ENCODE results near the gene DCAF17. TPM values are rescaled to one million over a fixed set of nuclear protein-coding genes. Genes with fewer than 3 reads are reported as not detected.
"Not testable (repeated sequence)": the region's sequence is repeated elsewhere in the genome, so short reads cannot be mapped to it uniquely, and the experiment has no call there.

DCAF17 gene
- total RNA-seq, 2 experiments from 2014 or later: 25.9 to 40.9 TPM

- TF ChIP-seq EZH2phosphoT487 (IDR thresholded peaks at IDR 0.05; ENCODE audit: borderline replicate concordance, low read depth, low read length) (no peak), CTCF (conservative IDR thresholded peaks at IDR 0.05; ENCODE audit: low read length) (no peak)
- H2AFZ ChIP-seq (ENCODE audit: low read length): no peak overlapping the region
- BruUV-seq (replicated peaks): no TSS peak
- no peaks in the 10 kb centered on the region for H3K36me3 ChIP-seq (ENCODE audit: insufficient read depth, low read length)
- no peak overlapping the region for H3K4me3 ChIP-seq (ENCODE audit: low read depth, low read length, poor library complexity, severe bottlenecking)
- no peak overlapping the region for H3K27ac ChIP-seq (ENCODE audit: low read depth, low read length, poor library complexity, severe bottlenecking)
- no peaks in the 10 kb centered on the region for H3K79me2 ChIP-seq (ENCODE audit: insufficient read depth, low read depth, low read length)
- POLR2A ChIA-PET: interaction anchor here (0.7 kb wide), 1 partner anchor 130 kb away, joined by 3 read pairs; no protein-coding TSS in a partner anchor
- intact Hi-C loops (cut with micrococcal nuclease; ENCODE audit: unreplicated experiment): loop anchor here (5.0 kb wide), 1 partner anchor 558 kb away; no protein-coding TSS in a partner anchor
- DNase-seq (ENCODE audit: low spot score): no peak
- CTCF ChIA-PET (ENCODE audit: unreplicated experiment): no interaction called here
- H4K20me1 ChIP-seq (ENCODE audit: insufficient read depth, low read length): no peaks in the 10 kb centered on the region
- no peaks in the 10 kb centered on the region for H3K9me2 ChIP-seq (ENCODE audit: insufficient read depth, low read length)
- no peak overlapping the region for H3K4me2 ChIP-seq (ENCODE audit: low read length)
- no peaks in the 10 kb centered on the region for H3K9me3 ChIP-seq (ENCODE audit: low read length)
- no peaks in the 10 kb centered on the region for H3K4me1 ChIP-seq (ENCODE audit: insufficient read depth, low read length, poor library complexity, severe bottlenecking)
Measured at GRCh38 chr2:171530378-171530777, 96.4 kb downstream of the DCAF17 start.

- H3K9me2 ChIP-seq (ENCODE audit: insufficient read depth, low read length); H3K9me3 ChIP-seq (ENCODE audit: low read length); H2AFZ ChIP-seq (ENCODE audit: low read length); H3K4me1 ChIP-seq (ENCODE audit: insufficient read depth, low read length, poor library complexity, severe bottlenecking); H3K4me2 ChIP-seq (ENCODE audit: low read length); DNase-seq (ENCODE audit: low spot score); H3K4me3 ChIP-seq (ENCODE audit: low read depth, low read length, poor library complexity, severe bottlenecking); CTCF ChIA-PET (ENCODE audit: unreplicated experiment); H3K36me3 ChIP-seq (ENCODE audit: insufficient read depth, low read length); BruUV-seq (replicated peaks); H3K27ac ChIP-seq (ENCODE audit: low read depth, low read length, poor library complexity, severe bottlenecking); H3K79me2 ChIP-seq (ENCODE audit: insufficient read depth, low read depth, low read length); H4K20me1 ChIP-seq (ENCODE audit: insufficient read depth, low read length): not testable (repeated sequence)
- intact Hi-C loops (cut with micrococcal nuclease; ENCODE audit: unreplicated experiment): loop anchor here (5.0 kb wide), 1 partner anchor 559 kb away; no protein-coding TSS in a partner anchor
- POLR2A ChIA-PET: interaction anchor here (0.7 kb wide), 3 partner anchors 90 to 524 kb away, joined by 3 to 6 read pairs (median 5); no protein-coding TSS in a partner anchor
Measured at GRCh38 chr2:171530859-171531258, 96.8 kb downstream of the DCAF17 start.

- H3K4me3 ChIP-seq (ENCODE audit: low read depth, low read length, poor library complexity, severe bottlenecking): no peak overlapping the region
- ChIA-PET POLR2A (interaction anchor here (0.7 to 0.8 kb wide), 3 partner anchors 25 to 525 kb away, joined by 3 to 6 read pairs (median 5); no protein-coding TSS in a partner anchor), CTCF (ENCODE audit: unreplicated experiment) (no interaction called here)
- BruUV-seq (replicated peaks): no TSS peak
- no peak for DNase-seq (ENCODE audit: low spot score)
- H3K4me1 ChIP-seq (ENCODE audit: insufficient read depth, low read length, poor library complexity, severe bottlenecking): no peaks in the 10 kb centered on the region
- TF ChIP-seq EZH2phosphoT487 (IDR thresholded peaks at IDR 0.05; ENCODE audit: borderline replicate concordance, low read depth, low read length) (no peak), CTCF (conservative IDR thresholded peaks at IDR 0.05; ENCODE audit: low read length) (no peak)
- no peaks in the 10 kb centered on the region for H3K9me3 ChIP-seq (ENCODE audit: low read length)
- H3K9me2 ChIP-seq (ENCODE audit: insufficient read depth, low read length): no peaks in the 10 kb centered on the region
- intact Hi-C loops (cut with micrococcal nuclease; ENCODE audit: unreplicated experiment): loop anchor here (5.0 kb wide), 1 partner anchor 559 kb away; no protein-coding TSS in a partner anchor
- no peaks in the 10 kb centered on the region for H3K79me2 ChIP-seq (ENCODE audit: insufficient read depth, low read depth, low read length)
- no peak overlapping the region for H2AFZ ChIP-seq (ENCODE audit: low read length)
- H4K20me1 ChIP-seq (ENCODE audit: insufficient read depth, low read length): no peaks in the 10 kb centered on the region
- H3K27ac ChIP-seq (ENCODE audit: low read depth, low read length, poor library complexity, severe bottlenecking): no peak overlapping the region
- H3K36me3 ChIP-seq (ENCODE audit: insufficient read depth, low read length): no peaks in the 10 kb centered on the region
- H3K4me2 ChIP-seq (ENCODE audit: low read length): no peak overlapping the region
Measured at GRCh38 chr2:171531291-171531690, 97.3 kb downstream of the DCAF17 start.
